Bone marrow (tissue), 2 donors: ENCODE data around the gene CEACAM7.

Experiments used
- DNase-seq, 2 donors: peaks; one replicate each; lab custom pipeline; 2025; lab: John Stamatoyannopoulos, UW

Gene CEACAM7

DNA sequence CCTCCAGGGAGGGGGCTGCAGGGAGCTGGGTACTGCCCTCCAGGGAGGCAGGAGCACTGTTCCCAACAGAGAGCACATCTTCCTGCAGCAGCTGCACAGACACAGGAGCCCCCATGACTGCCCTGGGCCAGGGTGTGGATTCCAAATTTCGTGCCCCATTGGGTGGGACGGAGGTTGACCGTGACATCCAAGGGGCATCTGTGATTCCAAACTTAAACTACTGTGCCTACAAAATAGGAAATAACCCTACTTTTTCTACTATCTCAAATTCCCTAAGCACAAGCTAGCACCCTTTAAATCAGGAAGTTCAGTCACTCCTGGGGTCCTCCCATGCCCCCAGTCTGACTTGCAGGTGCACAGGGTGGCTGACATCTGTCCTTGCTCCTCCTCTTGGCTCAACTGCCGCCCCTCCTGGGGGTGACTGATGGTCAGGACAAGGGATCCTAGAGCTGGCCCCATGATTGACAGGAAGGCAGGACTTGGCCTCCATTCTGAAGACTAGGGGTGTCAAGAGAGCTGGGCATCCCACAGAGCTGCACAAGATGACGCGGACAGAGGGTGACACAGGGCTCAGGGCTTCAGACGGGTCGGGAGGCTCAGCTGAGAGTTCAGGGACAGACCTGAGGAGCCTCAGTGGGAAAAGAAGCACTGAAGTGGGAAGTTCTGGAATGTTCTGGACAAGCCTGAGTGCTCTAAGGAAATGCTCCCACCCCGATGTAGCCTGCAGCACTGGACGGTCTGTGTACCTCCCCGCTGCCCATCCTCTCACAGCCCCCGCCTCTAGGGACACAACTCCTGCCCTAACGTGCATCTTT lies 12.5 kb upstream of the CEACAM7 start:
- no peak for DNase-seq

DNA sequence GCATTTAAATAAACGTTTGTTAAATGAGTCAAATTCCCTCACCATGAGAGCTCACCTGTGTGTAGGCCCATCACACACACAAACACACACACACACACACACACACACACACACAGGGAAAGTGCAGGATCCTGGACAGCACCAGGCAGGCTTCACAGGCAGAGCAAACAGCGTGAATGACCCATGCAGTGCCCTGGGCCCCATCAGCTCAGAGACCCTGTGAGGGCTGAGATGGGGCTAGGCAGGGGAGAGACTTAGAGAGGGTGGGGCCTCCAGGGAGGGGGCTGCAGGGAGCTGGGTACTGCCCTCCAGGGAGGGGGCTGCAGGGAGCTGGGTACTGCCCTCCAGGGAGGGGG lies 11.9 kb upstream of the CEACAM7 start:
- DNase-seq, result no peak

DNA sequence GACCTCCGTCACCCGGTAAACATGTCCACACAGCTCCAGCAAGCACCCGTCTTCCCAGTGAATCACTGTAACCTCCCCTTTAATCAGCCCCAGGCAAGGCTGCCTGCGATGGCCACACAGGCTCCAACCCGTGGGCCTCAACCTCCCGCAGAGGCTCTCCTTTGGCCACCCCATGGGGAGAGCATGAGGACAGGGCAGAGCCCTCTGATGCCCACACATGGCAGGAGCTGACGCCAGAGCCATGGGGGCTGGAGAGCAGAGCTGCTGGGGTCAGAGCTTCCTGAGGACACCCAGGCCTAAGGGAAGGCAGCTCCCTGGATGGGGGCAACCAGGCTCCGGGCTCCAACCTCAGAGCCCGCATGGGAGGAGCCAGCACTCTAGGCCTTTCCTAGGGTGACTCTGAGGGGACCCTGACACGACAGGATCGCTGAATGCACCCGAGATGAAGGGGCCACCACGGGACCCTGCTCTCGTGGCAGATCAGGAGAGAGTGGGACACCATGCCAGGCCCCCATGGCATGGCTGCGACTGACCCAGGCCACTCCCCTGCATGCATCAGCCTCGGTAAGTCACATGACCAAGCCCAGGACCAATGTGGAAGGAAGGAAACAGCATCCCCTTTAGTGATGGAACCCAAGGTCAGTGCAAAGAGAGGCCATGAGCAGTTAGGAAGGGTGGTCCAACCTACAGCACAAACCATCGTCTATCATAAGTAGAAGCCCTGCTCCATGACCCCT lies 11.3 kb upstream of the CEACAM7 start:
- DNase-seq, result no peak

DNA sequence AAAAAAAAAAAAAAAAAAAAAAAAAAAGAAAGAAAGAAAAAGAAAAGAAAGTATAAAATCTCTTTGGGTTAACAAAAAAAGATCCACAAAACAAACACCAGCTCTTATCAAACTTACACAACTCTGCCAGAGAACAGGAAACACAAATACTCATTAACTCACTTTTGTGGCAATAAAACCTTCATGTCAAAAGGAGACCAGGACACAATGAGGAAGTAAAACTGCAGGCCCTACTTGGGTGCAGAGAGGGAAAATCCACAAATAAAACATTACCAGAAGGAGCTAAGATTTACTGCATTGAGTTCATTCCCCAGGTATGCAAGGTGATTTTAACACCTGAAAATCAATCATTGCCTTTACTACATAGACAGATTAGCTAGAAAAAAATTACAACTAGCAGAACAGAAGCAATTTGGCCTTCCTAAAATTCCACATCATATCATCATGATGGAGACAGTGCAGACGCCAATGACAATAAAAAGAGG lies 10.7 kb upstream of the CEACAM7 start:
- peak in 1 of 2 donors; percentile 2 for DNase-seq

DNA sequence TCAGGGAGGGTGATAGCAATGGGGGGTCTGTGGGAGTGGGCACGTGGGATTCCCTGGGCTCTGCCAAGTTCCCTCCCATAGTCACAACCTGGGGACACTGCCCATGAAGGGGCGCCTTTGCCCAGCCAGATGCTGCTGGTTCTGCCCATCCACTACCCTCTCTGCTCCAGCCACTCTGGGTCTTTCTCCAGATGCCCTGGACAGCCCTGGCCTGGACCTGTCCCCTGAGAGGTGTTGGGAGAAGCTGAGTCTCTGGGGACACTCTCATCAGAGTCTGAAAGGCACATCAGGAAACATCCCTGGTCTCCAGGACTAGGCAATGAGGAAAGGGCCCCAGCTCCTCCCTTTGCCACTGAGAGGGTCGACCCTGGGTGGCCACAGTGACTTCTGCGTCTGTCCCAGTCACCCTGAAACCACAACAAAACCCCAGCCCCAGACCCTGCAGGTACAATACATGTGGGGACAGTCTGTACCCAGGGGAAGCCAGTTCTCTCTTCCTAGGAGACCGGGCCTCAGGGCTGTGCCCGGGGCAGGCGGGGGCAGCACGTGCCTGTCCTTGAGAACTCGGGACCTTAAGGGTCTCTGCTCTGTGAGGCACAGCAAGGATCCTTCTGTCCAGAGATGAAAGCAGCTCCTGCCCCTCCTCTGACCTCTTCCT lies 9.3 kb upstream of the CEACAM7 start:
- DNase-seq, result no peak

DNA sequence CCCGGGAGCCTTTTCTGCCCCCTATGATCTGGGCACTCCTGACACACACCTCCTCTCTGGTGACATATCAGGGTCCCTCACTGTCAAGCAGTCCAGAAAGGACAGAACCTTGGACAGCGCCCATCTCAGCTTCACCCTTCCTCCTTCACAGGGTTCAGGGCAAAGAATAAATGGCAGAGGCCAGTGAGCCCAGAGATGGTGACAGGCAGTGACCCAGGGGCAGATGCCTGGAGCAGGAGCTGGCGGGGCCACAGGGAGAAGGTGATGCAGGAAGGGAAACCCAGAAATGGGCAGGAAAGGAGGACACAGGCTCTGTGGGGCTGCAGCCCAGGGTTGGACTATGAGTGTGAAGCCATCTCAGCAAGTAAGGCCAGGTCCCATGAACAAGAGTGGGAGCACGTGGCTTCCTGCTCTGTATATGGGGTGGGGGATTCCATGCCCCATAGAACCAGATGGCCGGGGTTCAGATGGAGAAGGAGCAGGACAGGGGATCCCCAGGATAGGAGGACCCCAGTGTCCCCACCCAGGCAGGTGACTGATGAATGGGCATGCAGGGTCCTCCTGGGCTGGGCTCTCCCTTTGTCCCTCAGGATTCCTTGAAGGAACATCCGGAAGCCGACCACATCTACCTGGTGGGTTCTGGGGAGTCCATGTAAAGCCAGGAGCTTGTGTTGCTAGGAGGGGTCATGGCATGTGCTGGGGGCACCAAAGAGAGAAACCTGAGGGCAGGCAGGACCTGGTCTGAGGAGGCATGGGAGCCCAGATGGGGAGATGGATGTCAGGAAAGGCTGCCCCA lies 8.5 kb upstream of the CEACAM7 start:
- DNase-seq, result no peak

DNA sequence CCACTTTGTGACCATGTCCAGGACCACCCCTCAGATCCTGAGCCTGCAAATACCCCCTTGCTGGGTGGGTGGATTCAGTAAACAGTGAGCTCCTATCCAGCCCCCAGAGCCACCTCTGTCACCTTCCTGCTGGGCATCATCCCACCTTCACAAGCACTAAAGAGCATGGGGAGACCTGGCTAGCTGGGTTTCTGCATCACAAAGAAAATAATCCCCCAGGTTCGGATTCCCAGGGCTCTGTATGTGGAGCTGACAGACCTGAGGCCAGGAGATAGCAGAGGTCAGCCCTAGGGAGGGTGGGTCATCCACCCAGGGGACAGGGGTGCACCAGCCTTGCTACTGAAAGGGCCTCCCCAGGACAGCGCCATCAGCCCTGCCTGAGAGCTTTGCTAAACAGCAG lies 7.7 kb upstream of the CEACAM7 start:
- DNase-seq, result no peak

DNA sequence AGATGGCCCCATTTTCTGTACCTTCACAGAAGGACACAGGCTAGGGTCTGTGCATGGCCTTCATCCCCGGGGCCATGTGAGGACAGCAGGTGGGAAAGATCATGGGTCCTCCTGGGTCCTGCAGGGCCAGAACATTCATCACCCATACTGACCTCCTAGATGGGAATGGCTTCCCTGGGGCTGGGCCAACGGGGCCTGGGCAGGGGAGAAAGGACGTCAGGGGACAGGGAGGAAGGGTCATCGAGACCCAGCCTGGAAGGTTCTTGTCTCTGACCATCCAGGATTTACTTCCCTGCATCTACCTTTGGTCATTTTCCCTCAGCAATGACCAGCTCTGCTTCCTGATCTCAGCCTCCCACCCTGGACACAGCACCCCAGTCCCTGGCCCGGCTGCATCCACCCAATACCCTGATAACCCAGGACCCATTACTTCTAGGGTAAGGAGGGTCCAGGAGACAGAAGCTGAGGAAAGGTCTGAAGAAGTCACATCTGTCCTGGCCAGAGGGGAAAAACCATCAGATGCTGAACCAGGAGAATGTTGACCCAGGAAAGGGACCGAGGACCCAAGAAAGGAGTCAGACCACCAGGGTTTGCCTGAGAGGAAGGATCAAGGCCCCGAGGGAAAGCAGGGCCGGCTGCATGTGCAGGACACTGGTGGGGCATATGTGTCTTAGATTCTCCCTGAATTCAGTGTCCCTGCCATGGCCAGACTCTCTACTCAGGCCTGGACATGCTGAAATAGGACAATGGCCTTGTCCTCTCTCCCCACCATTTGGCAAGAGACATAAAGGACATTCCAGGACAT lies 7.0 kb upstream of the CEACAM7 start:
- DNase-seq, result no peak

DNA sequence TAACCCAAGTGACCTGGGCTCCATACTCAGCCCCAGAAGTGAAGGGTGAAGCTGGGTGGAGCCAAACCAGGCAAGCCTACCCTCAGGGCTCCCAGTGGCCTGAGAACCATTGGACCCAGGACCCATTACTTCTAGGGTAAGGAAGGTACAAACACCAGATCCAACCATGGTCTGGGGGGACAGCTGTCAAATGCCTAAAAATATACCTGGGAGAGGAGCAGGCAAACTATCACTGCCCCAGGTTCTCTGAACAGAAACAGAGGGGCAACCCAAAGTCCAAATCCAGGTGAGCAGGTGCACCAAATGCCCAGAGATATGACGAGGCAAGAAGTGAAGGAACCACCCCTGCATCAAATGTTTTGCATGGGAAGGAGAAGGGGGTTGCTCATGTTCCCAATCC lies 6.1 kb upstream of the CEACAM7 start:
- no peak for DNase-seq

DNA sequence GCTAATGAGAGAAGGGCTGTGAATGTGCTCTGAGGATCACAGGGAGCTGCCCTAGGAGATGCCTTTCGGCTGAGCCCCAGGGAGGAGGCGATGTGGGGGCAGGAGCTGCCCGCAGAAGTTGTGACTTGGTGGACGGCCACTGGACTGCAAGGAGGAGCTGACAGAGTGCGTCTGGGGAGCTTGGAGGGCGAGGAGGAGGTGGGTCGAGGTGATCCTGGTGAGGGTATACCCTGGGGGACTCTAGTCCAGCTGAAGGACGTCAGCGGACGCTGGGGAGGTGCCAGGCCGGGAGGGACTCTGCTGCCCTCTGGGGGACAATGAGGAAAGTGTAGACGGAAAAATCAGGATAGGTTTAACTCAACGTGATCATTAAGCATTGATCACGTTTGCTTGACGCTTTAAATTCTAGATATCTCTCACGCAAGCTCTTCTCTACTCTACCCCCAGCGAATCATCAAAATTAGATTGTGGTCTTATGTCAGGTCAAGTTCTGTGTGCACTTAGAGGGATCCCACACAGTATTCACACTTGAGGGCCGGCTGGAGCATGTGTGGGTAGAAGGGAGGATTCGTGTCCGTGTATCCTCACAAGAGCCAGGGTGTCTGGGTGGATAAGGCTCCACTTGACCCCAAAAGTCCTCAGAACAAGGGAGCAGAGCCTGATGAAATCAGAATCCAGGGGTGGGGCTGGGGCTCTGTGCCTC lies 3.3 kb upstream of the CEACAM7 start:
- DNase-seq, result no peak

DNA sequence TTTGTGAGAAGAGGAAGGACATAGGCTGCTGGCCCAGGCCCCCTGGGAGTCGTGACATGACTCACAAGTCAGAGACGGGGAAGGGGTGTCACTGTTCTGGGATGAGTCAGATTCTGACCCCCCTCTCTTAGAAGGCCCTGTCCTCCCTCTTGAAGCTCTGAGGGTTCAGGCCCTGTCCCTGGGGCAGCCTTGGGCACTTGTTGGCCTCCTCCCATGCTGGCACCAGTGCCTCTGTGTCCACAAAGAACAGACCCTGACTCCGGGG lies 2.7 kb upstream of the CEACAM7 start:
- DNase-seq, result no peak

DNA sequence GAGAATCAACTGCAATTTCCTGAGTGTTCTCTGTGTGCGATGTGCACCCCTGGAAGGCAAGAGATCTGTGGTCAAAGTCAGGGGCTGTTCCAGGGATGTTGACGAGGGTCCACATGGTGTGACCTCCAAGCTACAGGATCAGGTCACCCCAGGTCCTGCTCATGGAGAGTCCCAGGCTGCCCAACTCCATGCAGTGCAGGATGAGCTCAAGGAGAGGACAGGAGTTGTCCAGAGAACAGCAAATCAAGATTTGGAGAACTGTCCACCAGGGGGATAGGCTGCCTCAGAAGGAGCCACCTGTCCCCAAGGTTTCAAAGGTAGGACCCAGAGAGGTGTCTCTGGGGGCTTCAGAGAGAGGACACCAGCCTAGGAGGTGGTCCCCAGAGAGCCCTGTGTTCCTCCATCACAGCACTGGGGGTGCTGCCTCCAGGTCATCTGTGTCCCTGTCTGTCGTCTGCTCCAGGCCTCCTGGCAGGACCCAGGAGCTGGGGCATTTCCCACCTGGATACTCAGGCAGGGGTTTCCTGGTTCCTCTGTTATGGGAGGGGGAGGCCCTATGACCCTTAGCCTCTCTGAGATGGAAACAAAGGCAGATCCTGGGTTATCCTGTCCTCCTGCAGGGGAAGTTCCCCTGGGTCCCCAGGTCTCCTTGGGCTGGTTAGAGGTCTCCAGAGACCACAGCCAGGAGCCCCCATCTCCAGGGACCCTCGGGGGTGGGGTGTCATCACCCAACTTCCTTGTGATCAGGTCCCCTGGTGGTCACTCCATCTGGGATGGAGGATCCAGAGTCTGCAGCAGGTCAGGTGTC lies 2.1 kb upstream of the CEACAM7 start:
- DNase-seq, result no peak

DNA sequence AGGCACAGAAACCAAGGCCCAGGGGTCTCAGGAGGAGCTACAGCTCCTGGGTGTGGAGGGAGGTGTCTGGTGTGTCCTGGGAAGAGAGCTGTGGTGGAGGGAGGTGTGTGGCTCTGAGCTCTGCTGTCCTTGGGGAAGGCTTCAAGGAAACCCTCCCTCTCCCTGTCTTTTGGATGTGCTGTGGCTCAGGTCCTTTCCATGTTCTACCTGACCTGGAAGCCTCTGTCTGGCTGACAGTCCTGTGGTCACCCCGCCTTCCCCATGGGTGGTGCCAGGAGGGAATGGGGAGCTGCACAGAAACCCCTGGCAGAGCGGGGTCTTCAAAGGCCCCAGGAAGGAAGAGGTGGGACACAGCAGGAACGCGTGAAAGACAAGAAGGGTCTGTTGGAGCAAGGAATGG lies 617 bp upstream of the CEACAM7 start:
- no peak for DNase-seq

DNA sequence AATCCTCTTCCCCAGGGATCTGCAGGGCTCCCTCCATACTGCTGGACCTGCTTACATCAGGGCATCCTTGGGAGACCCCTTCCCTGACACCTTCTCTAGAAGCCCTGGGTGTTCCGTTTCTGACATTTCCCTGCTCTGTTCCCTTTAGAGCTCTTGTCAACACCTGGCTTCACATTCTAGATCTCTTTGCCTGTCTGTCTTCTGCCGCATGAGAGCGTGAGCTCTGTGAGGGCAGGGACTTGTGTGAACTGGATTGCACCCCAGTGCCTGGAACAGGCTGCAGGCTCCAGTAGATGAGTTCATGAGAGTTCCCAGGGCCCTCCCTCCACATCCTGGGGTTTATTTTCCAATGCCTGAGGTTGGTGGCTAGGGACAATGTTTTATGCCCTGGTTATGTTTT lies 651 bp downstream of the CEACAM7 start:
- DNase-seq, result no peak

DNA sequence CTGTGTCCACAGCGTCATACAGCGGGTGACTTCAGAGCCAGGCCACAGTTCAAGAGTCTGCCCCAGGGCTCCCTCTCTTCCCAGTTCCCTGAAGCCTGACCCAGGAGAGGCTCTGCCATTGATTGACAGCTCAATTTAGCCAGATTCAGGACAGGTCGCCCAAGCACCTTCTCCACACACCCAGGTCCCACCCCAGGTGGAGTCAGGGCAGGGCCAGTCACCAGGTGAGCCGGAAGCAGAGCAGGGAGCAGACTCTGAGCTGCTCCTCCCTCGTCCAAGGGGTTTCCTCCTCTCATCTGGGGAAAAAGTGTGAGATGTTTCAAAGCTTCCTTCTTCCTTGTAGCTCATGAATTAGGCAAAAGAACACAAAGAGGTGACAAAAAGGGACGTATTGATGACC lies 5.6 kb downstream of the CEACAM7 start:
- DNase-seq, result no peak

DNA sequence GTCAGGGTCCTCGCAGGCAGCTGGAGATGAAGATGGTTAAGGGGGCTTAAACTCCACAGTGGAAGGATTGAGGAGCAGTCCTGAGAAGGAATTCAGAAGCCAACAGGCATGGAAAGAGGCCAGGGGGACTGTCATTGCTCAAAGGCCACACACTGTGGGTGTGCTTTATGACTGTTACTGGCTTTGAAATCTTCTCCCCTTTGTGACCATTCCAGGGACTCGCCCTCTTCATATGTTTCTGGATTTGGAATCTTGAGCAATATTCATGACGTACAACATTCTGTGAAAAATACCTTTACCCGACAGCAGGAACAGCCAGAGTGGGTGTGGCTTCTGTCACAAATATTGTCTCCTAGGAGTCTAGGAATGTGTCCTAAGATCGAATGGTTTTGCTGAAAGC lies 16.6 kb downstream of the CEACAM7 start:
- DNase-seq, result no peak

DNA sequence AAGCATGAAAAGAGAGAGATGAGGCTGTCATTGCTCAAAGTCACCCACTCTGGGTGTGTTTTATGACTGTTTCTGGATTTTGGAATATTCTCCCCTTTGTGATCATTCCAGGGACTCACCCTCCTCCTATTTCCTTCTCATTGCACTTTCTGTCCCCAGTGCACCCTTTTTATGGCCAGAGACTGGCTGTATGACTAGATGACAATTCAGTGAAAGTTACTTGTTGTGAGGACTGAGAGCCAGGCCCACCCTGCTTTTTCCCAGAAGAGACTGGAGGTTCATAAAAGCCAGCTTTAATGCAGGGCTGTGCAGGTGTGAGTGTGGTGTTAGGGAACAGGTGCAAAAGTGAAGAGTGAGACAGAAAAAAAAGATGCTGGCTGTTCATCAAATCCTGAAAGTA lies 17.3 kb downstream of the CEACAM7 start:
- DNase-seq, result no peak

DNA sequence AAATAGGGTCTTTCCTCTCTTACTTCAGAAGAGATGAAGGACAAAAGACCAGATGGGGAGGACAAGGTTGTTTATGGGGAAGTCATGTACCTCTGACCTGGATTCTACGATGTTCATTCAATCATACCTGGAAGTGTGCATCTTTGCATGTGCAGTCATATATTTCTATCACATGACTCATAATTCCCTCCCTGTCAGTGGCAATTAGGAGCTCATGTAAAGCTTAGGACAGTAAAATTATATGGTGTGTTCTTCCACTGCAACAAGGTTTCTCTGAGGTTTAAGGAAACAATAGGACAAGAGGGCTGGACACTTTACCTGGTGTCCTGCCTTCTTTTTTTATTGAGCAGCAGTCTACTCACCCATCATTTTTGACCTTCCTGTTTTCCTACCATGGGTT lies 19.8 kb downstream of the CEACAM7 start:
- no peak for DNase-seq

DNA sequence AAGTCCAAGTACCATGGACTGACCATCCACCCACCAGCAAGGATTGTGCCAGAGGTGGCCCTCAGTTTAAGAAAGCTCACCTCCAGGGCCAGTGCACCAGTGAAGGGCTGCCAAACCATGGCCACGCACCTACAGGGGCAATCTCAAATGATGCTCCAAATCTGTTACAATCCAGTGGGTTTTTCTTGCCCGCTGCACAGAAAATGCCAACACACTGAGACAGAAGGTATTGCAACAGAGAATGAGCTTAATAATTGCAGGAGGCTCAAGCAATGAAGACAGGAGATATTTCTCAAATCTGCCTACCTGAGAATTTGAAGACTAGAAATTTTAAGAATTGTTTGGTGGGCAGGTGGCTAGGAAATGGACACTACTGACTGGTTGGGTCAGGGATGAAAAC lies 22.0 kb downstream of the CEACAM7 start:
- no peak for DNase-seq

DNA sequence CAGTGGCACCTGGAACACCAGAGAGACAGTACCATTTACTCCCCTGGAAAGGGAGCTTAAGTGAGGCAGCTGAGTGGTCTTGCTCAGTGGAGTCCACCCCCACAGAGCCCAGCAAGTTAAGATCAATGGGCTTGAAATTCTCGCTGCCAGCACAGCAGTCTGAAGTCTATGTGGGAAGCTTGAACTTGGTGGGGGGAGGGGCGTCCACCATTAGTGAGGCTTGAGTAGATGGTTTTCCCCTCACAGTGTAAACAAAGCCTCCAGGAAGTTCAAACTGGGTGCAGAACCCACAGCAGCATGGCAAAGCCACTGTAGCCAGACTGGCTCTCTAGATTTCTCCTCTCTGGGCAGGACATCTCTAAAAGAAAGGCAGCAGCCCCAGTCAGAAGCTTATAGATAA lies 30.9 kb downstream of the CEACAM7 start:
- DNase-seq, result no peak
